Nephron progenitor cell (in vitro differentiated cells): ENCODE data around the gene CLCN1.

Experiments used
- DNase-seq: peaks from one replicate; pipeline ENCODE4 v3.0.0; 2021
- H3K27ac Mint-ChIP-seq: 2 replicates; pipeline ENCODE4 v1.8.0; 2021; ENCODE audit warnings: mild to moderate bottlenecking, moderate library complexity, mixed read lengths
- H3K27me3 Mint-ChIP-seq: 2 replicates; pipeline ENCODE4 v1.8.0; 2021; ENCODE audit warnings: mild to moderate bottlenecking, low read depth, mixed read lengths; ENCODE audit not compliant: poor library complexity
- H3K36me3 Mint-ChIP-seq: 2 replicates; pipeline ENCODE4 v1.8.0; 2021; ENCODE audit warnings: low read depth, mixed read lengths
- H3K4me1 Mint-ChIP-seq: 2 replicates; pipeline ENCODE4 v1.8.0; 2021; ENCODE audit warnings: mixed read lengths
- H3K4me3 Mint-ChIP-seq: 2 replicates; pipeline ENCODE4 v1.8.0; 2021; ENCODE audit warnings: mild to moderate bottlenecking, moderate library complexity, mixed read lengths
- H3K9me3 Mint-ChIP-seq: 2 replicates; pipeline ENCODE4 v1.8.0; 2021; ENCODE audit warnings: mild to moderate bottlenecking, moderate library complexity, mixed read lengths
- TF ChIP-seq, protein P1 (sequence below): fragments of 200-600 bp; sonication (generic); IDR thresholded peaks from 2 replicates; pipeline ENCODE4 v1.5.0; 2021; ENCODE audit warnings: antibody characterized with exemption

Gene CLCN1

GRCh38 chr7:143380646-143381426, 64.9 kb downstream of the CLCN1 start, which contains the start of gene ZYX:
TSS of gene ZYX (plus strand) at chr7:143381345. CDS start at chr7:143381572, 227 bp downstream.
- H3K4me1 Mint-ChIP-seq = peaks cover 35% of the 10 kb centered on the region
- H3K4me3 Mint-ChIP-seq = peak within 1 kb of the TSS; percentile 82
- H3K27ac Mint-ChIP-seq = no peak within 1 kb of the TSS
- DNase-seq = peak; percentile 86
- TF ChIP-seq, protein P1, sequence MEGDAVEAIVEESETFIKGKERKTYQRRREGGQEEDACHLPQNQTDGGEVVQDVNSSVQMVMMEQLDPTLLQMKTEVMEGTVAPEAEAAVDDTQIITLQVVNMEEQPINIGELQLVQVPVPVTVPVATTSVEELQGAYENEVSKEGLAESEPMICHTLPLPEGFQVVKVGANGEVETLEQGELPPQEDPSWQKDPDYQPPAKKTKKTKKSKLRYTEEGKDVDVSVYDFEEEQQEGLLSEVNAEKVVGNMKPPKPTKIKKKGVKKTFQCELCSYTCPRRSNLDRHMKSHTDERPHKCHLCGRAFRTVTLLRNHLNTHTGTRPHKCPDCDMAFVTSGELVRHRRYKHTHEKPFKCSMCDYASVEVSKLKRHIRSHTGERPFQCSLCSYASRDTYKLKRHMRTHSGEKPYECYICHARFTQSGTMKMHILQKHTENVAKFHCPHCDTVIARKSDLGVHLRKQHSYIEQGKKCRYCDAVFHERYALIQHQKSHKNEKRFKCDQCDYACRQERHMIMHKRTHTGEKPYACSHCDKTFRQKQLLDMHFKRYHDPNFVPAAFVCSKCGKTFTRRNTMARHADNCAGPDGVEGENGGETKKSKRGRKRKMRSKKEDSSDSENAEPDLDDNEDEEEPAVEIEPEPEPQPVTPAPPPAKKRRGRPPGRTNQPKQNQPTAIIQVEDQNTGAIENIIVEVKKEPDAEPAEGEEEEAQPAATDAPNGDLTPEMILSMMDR = no peak
- H3K27me3 Mint-ChIP-seq = no peaks in the 10 kb centered on the region
- H3K36me3 Mint-ChIP-seq = no peaks in the 10 kb centered on the region
- H3K9me3 Mint-ChIP-seq = no peaks in the 10 kb centered on the region

DNA sequence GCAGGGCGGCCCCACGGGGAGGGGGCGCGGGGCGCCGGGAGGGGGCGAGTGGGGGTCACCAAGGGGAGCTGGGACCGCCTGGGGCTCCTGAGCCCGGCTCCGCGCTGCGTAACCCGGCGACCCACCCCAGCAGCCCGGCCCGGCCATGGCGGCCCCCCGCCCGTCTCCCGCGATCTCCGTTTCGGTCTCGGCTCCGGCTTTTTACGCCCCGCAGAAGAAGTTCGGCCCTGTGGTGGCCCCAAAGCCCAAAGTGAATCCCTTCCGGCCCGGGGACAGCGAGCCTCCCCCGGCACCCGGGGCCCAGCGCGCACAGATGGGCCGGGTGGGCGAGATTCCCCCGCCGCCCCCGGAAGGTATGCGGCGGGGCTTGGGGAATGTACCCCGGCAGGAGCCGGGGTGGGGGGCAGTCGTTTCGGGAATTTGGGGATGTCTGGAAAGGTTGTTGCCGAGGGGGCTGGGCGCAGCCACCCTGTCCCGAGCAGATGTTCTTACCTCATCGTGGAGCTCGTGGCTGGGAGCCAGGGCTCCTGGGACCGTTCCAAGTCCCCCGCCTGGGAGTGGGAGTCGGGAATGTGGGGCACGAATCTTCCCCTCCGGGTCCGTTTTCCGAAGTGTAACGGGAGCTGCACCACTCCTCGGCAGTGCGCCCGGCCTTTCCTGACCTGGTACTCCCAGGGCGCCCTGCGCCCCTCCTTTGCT, 65.7 kb downstream of the CLCN1 start:
- Mint-ChIP-seq H3K4me3 (peak overlapping the region; percentile 78), H3K36me3 (no peaks in the 10 kb centered on the region)
- TF ChIP-seq, protein P1 = no peak

DNA sequence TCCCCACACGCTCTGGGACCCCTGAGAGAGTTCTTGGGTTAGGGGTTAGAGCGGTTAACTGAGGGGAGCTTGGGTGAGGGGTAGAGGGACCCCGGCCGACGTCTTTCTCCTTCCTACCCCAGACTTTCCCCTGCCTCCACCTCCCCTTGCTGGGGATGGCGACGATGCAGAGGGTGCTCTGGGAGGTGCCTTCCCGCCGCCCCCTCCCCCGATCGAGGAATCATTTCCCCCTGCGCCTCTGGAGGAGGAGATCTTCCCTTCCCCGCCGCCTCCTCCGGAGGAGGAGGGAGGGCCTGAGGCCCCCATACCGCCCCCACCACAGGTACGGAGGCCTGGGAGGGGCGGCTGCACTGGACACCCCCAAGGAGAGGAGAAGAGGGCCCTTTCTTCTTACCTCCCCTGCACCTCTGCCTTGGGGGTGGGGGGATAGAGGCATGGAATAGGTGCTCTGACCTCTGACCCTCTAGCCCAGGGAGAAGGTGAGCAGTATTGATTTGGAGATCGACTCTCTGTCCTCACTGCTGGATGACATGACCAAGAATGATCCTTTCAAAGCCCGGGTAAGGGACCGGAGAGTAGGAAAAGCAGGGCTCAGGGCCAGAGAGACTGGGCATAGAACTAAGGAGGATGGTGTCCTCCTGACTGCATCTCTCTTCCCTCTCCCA, 66.3 kb downstream of the CLCN1 start:
- Mint-ChIP-seq H3K36me3 (no peaks in the 10 kb centered on the region), H3K27me3 (no peaks in the 10 kb centered on the region), H3K27ac (no peak overlapping the region), H3K4me3 (peak overlapping the region; percentile 78), H3K4me1 (peaks cover 23% of the 10 kb centered on the region), H3K9me3 (no peaks in the 10 kb centered on the region)
- TF ChIP-seq, protein P1 = no peak
- DNase-seq = no peak

More for the DNA sequence above, 65.7 kb downstream of the CLCN1 start:
- Mint-ChIP-seq H3K4me1 (peaks cover 30% of the 10 kb centered on the region), H3K9me3 (no peaks in the 10 kb centered on the region), H3K27ac (no peak overlapping the region), H3K27me3 (no peaks in the 10 kb centered on the region)
- DNase-seq = peak; percentile 43

- Mint-ChIP-seq H3K4me1 (peaks cover 21% of the 10 kb centered on the region), H3K27me3 (no peaks in the 10 kb centered on the region), H3K9me3 (no peaks in the 10 kb centered on the region), H3K4me3 (peak overlapping the region; percentile 78), H3K36me3 (no peaks in the 10 kb centered on the region), H3K27ac (no peak overlapping the region)
- DNase-seq = no peak
- TF ChIP-seq, protein P1 = no peak
Observed at GRCh38 chr7:143382791-143383641, 67.1 kb downstream of the CLCN1 start.

DNA sequence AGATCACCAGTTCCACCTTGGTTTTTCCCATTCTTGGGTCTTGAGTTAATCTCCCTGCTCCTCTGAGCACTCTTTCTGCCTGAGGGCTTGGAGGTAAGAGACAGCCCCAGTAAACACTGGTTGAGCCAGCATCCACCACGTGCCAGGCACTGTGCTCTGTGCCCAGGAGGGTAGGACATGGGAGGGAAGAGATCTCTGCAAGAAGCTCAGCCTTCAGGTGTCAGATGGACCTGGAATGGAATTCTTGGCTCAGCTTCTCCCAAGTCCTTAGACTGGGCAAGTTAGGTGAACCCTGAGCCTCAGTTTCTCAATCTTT, 67.7 kb downstream of the CLCN1 start:
- Mint-ChIP-seq H3K4me3 (peak overlapping the region; percentile 78), H3K4me1 (peaks cover 15% of the 10 kb centered on the region), H3K36me3 (no peaks in the 10 kb centered on the region), H3K27me3 (no peaks in the 10 kb centered on the region), H3K27ac (no peak overlapping the region), H3K9me3 (no peaks in the 10 kb centered on the region)
- TF ChIP-seq, protein P1 = no peak
- no peak for DNase-seq
